ENCODE data around the gene LILRB4. TPM values are rescaled to one million over a fixed set of nuclear protein-coding genes. Genes with fewer than 3 reads are reported as not detected.
"Not testable (repeated sequence)": the region's sequence is repeated elsewhere in the genome, so short reads cannot be mapped to it uniquely, and the experiment has no call there.

The LILRB4 gene
- polyA plus RNA-seq, 1 donor, result 1.3 TPM

DNA sequence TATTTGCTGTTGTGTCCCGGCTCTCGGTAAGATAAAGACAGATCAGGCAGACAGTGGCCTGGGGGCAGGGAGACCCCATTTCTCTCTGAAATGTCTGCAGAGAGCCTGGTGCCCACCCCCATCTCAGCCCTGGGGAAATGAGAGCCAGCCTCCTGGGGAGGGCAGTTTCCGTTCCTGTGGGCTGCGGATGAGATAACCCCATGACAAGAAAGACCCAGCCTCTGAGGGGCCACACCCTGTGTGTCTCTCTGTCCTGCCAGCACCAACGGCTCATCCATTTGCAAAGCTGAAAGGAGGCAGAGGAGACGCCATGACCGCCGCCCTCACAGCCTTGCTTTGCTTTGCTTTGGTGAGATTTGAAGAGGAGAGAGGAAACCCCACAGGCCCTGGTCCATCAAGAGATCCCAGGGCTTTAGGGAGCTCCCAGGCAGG is 33.3 kb downstream of the LILRB4 start:
- no peak for DNase-seq

DNA sequence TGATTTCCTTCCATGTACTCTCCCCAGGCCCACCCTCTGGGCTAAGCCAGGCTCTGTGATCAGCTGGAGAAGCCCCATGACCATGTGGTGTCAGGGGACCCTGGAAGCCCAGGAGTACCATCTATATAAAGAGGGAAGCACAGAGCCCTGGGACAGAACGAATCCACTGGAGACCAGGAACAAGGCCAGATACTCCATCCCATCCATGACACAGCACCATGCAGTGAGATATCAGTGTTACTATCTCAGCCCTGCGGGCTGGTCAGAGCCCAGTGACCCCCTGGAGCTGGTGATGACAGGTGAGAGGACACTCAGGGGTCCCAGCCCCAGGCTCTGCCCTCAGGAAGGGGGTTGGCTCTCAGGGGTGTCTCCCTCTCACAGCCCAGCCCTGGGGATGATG is 34.0 kb downstream of the LILRB4 start:
- DNase-seq, result no peak

DNA sequence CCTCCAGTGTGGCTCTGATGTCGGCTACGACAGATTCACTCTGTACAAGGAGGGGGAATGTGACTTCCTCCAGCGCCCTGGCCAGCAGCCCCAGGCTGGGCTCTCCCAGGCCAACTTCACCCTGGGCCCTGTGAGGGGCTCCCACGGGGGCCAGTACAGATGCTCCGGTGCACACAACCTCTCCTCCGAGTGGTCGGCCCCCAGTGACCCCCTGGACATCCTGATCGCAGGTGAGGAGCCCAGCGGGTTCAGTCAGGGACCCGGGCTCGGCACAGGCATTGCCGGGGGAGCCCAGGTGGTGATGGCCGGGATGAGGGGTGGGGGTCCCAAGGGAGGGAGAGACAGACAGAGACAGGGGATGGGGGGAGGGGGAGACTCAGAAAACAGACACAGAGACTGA is 34.9 kb downstream of the LILRB4 start:
- DNase-seq, result not testable (repeated sequence)

DNA sequence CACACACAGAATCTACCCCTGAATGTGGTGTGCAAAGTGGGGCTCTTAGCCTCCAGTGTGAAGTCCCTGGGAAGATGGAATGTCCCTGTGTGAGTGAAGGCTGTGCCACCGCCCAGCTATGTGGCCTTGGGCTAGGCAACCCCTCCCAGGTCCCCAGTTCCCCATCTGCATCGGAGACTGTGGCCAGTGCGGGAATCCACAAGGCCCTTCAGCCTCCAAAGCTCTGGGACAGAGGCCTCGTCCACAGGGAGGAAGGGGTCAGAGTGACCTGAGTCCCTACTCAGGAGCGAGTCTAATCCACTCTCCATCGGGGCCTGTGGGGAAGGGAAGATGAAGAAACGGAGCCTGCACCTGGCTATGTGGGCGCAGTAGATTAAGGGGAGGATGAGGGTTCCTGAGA is 42.1 kb downstream of the LILRB4 start:
- DNase-seq, result no peak

DNA sequence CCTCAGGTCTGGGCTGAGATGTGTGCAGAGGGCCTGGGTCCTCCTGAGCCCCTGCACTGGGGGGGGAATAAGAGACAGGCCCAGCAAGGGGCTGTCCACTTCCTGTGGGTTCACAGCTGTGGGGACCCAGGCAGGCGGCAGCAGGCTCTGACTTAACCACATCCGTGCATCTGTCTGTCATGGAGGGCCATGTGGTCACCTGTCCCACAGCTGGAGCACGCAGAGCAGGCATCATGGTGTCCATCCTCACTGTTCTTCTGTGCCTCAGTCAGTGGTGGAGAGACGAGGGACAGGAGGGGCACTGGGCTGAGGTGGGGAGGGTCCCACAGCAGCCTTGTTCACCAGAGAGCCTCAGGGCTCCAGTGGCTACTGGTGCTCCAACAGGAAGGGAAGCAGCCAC is 45.2 kb downstream of the LILRB4 start:
- DNase-seq, result no peak

DNA sequence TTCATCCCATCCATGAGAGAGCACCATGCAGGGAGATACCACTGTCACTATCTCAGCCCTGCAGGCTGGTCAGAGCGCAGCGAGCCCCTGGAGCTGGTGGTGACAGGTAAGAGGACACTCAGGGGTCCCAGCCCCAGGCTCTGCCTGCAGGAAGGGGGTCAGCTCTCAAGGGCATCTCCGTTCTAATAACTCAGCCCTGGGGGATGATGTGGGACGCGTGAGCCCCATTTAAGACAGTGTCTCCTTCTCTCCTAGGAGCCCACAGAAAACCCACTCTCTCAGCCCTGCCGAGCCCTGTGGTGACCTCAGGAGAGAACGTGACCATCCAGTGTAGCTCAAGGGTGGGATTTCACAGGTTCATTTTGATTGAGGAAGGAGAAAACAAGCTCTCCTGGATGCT is 46.0 kb downstream of the LILRB4 start:
- DNase-seq, result no peak

DNA sequence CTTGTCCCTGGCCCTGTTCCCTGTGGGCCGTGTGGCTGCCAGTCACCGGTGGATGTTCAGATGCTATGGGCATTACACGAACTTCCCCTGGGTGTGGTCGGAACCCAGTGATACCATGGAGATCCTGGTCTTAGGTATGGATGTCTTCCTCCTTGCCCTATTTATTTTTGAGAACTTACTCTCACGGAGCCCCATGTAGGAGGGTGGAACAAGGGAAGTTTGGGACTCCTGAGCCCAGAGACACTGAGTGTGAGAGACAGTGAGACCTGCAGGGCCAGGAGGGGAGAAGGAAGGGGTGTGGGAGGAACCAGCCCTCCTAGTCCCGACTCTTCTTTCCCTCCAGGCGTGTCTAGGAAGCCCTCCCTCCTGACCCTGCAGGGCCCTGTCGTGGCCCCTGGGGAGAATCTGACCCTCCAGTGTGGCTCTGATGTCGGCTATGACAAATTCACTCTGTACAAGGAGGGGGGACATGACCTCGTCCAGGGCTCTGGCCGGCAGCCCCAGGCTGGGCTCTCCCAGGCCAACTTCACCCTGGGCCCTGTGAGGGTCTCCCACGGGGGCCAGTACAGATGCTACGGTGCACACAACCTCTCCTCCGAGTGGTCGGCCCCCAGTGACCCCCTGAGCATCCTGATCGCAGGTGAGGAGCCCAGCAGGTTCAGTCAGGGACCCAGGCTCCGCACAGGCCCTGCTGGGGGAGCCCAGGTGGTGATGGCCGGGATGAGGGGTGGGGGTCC is 46.6 kb downstream of the LILRB4 start:
- no peak for DNase-seq

DNA sequence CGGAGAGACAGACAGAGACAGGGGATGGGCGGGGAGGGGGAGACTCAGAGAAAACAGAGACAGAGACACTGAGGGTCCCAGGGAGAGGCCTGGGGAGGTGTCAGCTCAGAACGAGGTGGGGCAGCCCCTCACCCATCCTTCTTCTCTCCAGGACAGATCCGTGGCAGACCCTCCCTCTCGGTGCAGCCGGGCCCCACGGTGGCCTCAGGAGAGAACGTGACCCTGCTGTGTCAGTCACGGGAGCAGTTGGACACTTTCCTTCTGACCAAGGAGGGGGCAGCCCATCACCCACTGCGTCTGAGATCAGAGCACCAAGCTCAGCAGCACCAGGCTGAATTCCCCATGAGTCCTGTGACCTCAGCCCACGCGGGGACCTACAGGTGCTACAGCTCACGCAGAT is 47.2 kb downstream of the LILRB4 start:
- DNase-seq, result not testable (repeated sequence)

Other genes starting within 250 kb of the LILRB4 start
- 3.2 TPM for gene TTYH1, start 247.5 kb upstream of the LILRB4 start, polyA plus RNA-seq (ENCODE audit: insufficient read length)
- 121 TPM for gene LENG8, start 213.8 kb upstream of the LILRB4 start, polyA plus RNA-seq (ENCODE audit: insufficient read length)
- 2.2 TPM for gene LENG9, start 199.2 kb upstream of the LILRB4 start, polyA plus RNA-seq (ENCODE audit: insufficient read length)
- 32.7 TPM for gene CDC42EP5, start 189.7 kb upstream of the LILRB4 start, polyA plus RNA-seq (ENCODE audit: insufficient read length)
- gene LAIR2, start 160.2 kb upstream of the LILRB4 start, polyA plus RNA-seq (ENCODE audit: insufficient read length), result not detected
- gene LILRA2, start 89.2 kb upstream of the LILRB4 start, polyA plus RNA-seq (ENCODE audit: insufficient read length), result 0.74 TPM
- 0.56 TPM for gene LILRA1, start 69.4 kb upstream of the LILRB4 start, polyA plus RNA-seq (ENCODE audit: insufficient read length)
- gene LILRB1, start 32.5 kb upstream of the LILRB4 start, polyA plus RNA-seq (ENCODE audit: insufficient read length), result 2.0 TPM
- gene KIR3DL3, start 61.5 kb downstream of the LILRB4 start, polyA plus RNA-seq (ENCODE audit: insufficient read length), result not detected
- gene KIR2DL3, start 75.5 kb downstream of the LILRB4 start, polyA plus RNA-seq (ENCODE audit: insufficient read length), result not detected
- not detected for gene KIR2DL1, start 106.8 kb downstream of the LILRB4 start, polyA plus RNA-seq (ENCODE audit: insufficient read length)
- gene KIR2DL4, start 140.6 kb downstream of the LILRB4 start, polyA plus RNA-seq (ENCODE audit: insufficient read length), result not detected
- not detected for gene KIR3DL1, start 153.5 kb downstream of the LILRB4 start, polyA plus RNA-seq (ENCODE audit: insufficient read length)
- gene KIR2DS4, start 169.7 kb downstream of the LILRB4 start, polyA plus RNA-seq (ENCODE audit: insufficient read length), result not detected
- not detected for gene KIR3DL2, start 187.5 kb downstream of the LILRB4 start, polyA plus RNA-seq (ENCODE audit: insufficient read length)
- 0.35 TPM for gene FCAR, start 211.2 kb downstream of the LILRB4 start, polyA plus RNA-seq (ENCODE audit: insufficient read length)
- 0.35 TPM for gene NCR1, start 243.2 kb downstream of the LILRB4 start, polyA plus RNA-seq (ENCODE audit: insufficient read length)